ENCODE data around the gene ATRX.

- TF ChIP-seq CTCF (IDR thresholded peaks at IDR 0.05; ENCODE audit: low read length) (no peak), EZH2 (IDR thresholded peaks at IDR 0.05; ENCODE audit: borderline replicate concordance, low read length) (no peak)
Observed at GRCh38 chrX:77635373-77635772, 150.6 kb downstream of the ATRX start.

Data from OCI-LY1 (cell line).